ENCODE data around the gene CCDC15.

Gene CCDC15

DNA sequence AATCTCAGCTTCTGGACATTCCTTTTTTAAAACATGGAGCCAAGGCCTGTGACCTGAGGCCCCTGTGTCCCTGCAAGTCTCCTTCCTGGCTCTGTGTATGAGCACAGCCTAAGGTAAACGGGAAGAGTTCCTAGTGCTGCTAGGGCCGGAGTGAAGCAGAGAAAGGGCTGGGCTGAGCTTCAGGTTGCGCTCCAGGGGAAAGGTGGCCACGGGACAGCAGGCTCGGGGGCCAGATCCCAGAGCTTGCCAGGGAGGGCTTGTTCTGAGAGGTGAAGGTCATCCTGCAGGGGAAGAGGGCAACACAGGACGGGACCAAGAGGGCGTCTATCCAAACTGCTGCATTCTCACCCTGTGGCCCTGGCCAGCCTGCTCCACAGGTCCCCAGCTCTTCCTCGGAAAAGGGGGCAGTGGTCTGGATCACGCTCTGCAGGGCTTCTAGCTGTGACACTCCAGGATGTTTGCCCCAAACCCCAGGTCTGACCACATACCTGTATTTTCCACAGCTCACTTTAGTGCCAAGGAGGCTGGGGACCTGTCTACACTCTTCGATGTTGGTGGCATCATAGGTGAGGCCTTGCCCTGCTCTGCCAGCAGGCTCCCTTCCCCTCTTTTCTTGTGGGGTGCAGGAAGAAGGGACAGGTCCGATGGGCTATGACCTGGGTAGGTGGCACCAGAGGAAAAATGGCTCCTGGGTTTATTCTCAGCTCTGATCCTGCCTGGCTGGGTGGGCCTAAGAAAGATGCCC is 129.5 kb downstream of the CCDC15 start:
- 78% methylated on average over 11 of the region's 11 CpGs for WGBS
- Histone ChIP-seq H4K8ac (ENCODE audit: low read length) (peak overlapping the region; percentile 88), H3K23ac (ENCODE audit: low read length in 2 of 2) (no peak overlapping the region), H2BK120ac (ENCODE audit: low read depth, low read length) (peak overlapping the region; percentile 51), H3K9me3 (ENCODE audit: control insufficient read depth, low read length) (no peaks in the 10 kb centered on the region), H3K27me3 (ENCODE audit: control insufficient read depth in 1 of 2, insufficient read depth in 1 of 2, low read length in 2 of 2) (no peaks in the 10 kb centered on the region), H2AK5ac (ENCODE audit: low read length, severe bottlenecking) (no peak overlapping the region), H3K14ac (ENCODE audit: low read length in 2 of 2) (peak overlapping the region in 1 of 2 experiments; percentile 70), H3K4ac (ENCODE audit: low read depth in 1 of 2, low read length in 2 of 2) (peak overlapping the region; percentile 10 to 69), H3K79me1 (replicated peaks; ENCODE audit: low read length, poor library complexity, severe bottlenecking) (no peaks in the 10 kb centered on the region), H3K4me1 (ENCODE audit: control insufficient read depth, insufficient read depth, low read depth, low read length) (peaks cover 22% of the 10 kb centered on the region), H3K9ac (ENCODE audit: low read length) (no peak overlapping the region), H3K27ac (ENCODE audit: low read length, poor library complexity, severe bottlenecking) (peak overlapping the region; percentile 1), H2BK15ac (ENCODE audit: low read depth, poor library complexity, severe bottlenecking) (no peak overlapping the region), H4K91ac (ENCODE audit: low read length) (peak overlapping the region; percentile 83), H3K18ac (ENCODE audit: low read depth in 1 of 2, low read length in 2 of 2) (peak overlapping the region; percentile 87 to 93), H3K4me3 (ENCODE audit: insufficient read depth in 1 of 2, low read depth in 1 of 2, low read length in 2 of 2) (no peak overlapping the region), H2BK5ac (ENCODE audit: low read depth, low read length, poor library complexity, severe bottlenecking) (no peak overlapping the region), H2AFZ (ENCODE audit: low read depth, low read length) (peak overlapping the region; percentile 34), H2BK12ac (ENCODE audit: low read length in 2 of 2) (peak overlapping the region; percentile 47 to 81), H3K4me2 (ENCODE audit: low read length, poor library complexity, severe bottlenecking) (no peak overlapping the region), H3K36me3 (ENCODE audit: control insufficient read depth in 1 of 2, insufficient read depth in 2 of 2, low read depth in 1 of 2, low read length in 2 of 2) (no peaks in the 10 kb centered on the region)
- DNase-seq = no peak

DNA sequence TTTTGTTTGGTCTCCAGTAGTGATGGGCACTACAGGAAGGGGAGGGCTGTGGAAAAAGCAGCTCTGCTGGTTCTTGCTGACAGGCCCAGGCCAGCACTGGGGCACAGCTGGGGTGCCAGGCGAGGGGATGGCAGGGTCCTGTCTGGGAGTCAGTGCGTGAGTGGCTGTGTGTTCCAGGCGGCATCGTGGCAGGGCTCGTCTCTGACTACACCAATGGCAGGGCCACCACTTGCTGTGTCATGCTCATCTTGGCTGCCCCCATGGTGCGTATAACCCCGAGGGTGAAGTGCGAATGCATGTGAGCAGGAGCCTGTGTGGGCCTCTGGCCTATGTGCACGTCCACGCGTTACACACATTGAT is 130.0 kb downstream of the CCDC15 start:
- Histone ChIP-seq H4K91ac (ENCODE audit: low read length) (no peak overlapping the region), H3K36me3 (ENCODE audit: control insufficient read depth in 1 of 2, insufficient read depth in 2 of 2, low read depth in 1 of 2, low read length in 2 of 2) (no peaks in the 10 kb centered on the region), H2BK5ac (ENCODE audit: low read depth, low read length, poor library complexity, severe bottlenecking) (no peak overlapping the region), H3K4me3 (ENCODE audit: insufficient read depth in 1 of 2, low read depth in 1 of 2, low read length in 2 of 2) (no peak overlapping the region), H3K27ac (ENCODE audit: low read length, poor library complexity, severe bottlenecking) (no peak overlapping the region), H3K27me3 (ENCODE audit: control insufficient read depth in 1 of 2, insufficient read depth in 1 of 2, low read length in 2 of 2) (no peaks in the 10 kb centered on the region), H2BK15ac (ENCODE audit: low read depth, poor library complexity, severe bottlenecking) (peak overlapping the region; percentile 85), H2BK120ac (ENCODE audit: low read depth, low read length) (no peak overlapping the region), H4K8ac (ENCODE audit: low read length) (no peak overlapping the region), H3K14ac (ENCODE audit: low read length in 2 of 2) (peak overlapping the region in 1 of 2 experiments; percentile 12), H2AK5ac (ENCODE audit: low read length, severe bottlenecking) (no peak overlapping the region), H2BK12ac (ENCODE audit: low read length in 2 of 2) (peak overlapping the region in 1 of 2 experiments; percentile 81), H3K9me3 (ENCODE audit: control insufficient read depth, low read length) (no peaks in the 10 kb centered on the region), H3K79me1 (replicated peaks; ENCODE audit: low read length, poor library complexity, severe bottlenecking) (no peaks in the 10 kb centered on the region), H3K4me2 (ENCODE audit: low read length, poor library complexity, severe bottlenecking) (no peak overlapping the region), H3K9ac (ENCODE audit: low read length) (no peak overlapping the region), H3K23ac (ENCODE audit: low read length in 2 of 2) (no peak overlapping the region), H3K4me1 (ENCODE audit: control insufficient read depth, insufficient read depth, low read depth, low read length) (peaks cover 19% of the 10 kb centered on the region), H2AFZ (ENCODE audit: low read depth, low read length) (no peak overlapping the region), H3K4ac (ENCODE audit: low read depth in 1 of 2, low read length in 2 of 2) (peak overlapping the region; percentile 40 to 56), H3K18ac (ENCODE audit: low read depth in 1 of 2, low read length in 2 of 2) (peak overlapping the region; percentile 14 to 74)
- 98% methylated on average over 11 of the region's 11 CpGs for WGBS
- no peak for DNase-seq

- Histone ChIP-seq H2BK15ac (ENCODE audit: low read depth, poor library complexity, severe bottlenecking) (no peak overlapping the region), H3K4ac (ENCODE audit: low read depth in 1 of 2, low read length in 2 of 2) (no peak overlapping the region), H3K79me1 (replicated peaks; ENCODE audit: low read length, poor library complexity, severe bottlenecking) (no peaks in the 10 kb centered on the region), H2AFZ (ENCODE audit: low read depth, low read length) (no peak overlapping the region), H2BK120ac (ENCODE audit: low read depth, low read length) (no peak overlapping the region), H4K91ac (ENCODE audit: low read length) (no peak overlapping the region), H3K36me3 (ENCODE audit: control insufficient read depth in 1 of 2, insufficient read depth in 2 of 2, low read depth in 1 of 2, low read length in 2 of 2) (no peaks in the 10 kb centered on the region), H3K4me1 (ENCODE audit: control insufficient read depth, insufficient read depth, low read depth, low read length) (peaks cover 12% of the 10 kb centered on the region), H3K27me3 (ENCODE audit: control insufficient read depth in 1 of 2, insufficient read depth in 1 of 2, low read length in 2 of 2) (no peaks in the 10 kb centered on the region), H2AK5ac (ENCODE audit: low read length, severe bottlenecking) (no peak overlapping the region), H3K23ac (ENCODE audit: low read length in 2 of 2) (no peak overlapping the region), H3K9ac (ENCODE audit: low read length) (no peak overlapping the region), H3K4me2 (ENCODE audit: low read length, poor library complexity, severe bottlenecking) (no peak overlapping the region), H3K9me3 (ENCODE audit: control insufficient read depth, low read length) (no peaks in the 10 kb centered on the region), H4K8ac (ENCODE audit: low read length) (no peak overlapping the region), H3K14ac (ENCODE audit: low read length in 2 of 2) (no peak overlapping the region), H3K27ac (ENCODE audit: low read length, poor library complexity, severe bottlenecking) (no peak overlapping the region), H2BK12ac (ENCODE audit: low read length in 2 of 2) (peak overlapping the region in 1 of 2 experiments; percentile 50), H3K18ac (ENCODE audit: low read depth in 1 of 2, low read length in 2 of 2) (peak overlapping the region in 1 of 2 experiments; percentile 18), H2BK5ac (ENCODE audit: low read depth, low read length, poor library complexity, severe bottlenecking) (no peak overlapping the region), H3K4me3 (ENCODE audit: insufficient read depth in 1 of 2, low read depth in 1 of 2, low read length in 2 of 2) (no peak overlapping the region)
- DNase-seq = no peak
- 87% methylated on average over 7 of the region's 8 CpGs for WGBS
These were observed 130.8 kb downstream of the CCDC15 start for GRCh38 chr11:125084761-125085231.

GRCh38 chr11:125085301-125086081 is 131.5 kb downstream of the CCDC15 start:
- peak overlapping the region in 1 of 2 experiments; percentile 50 for H2BK12ac ChIP-seq (ENCODE audit: low read length in 2 of 2)
- no peak for DNase-seq
- WGBS = 92% methylated on average over 20 of the region's 20 CpGs

More at GRCh38 chr11:125085301-125086081, 131.5 kb downstream of the CCDC15 start:
- H3K9ac ChIP-seq (ENCODE audit: low read length) = no peak overlapping the region
- no peak overlapping the region for H3K27ac ChIP-seq (ENCODE audit: low read length, poor library complexity, severe bottlenecking)
- H3K18ac ChIP-seq (ENCODE audit: low read depth in 1 of 2, low read length in 2 of 2) = peak overlapping the region in 1 of 2 experiments; percentile 1
- no peaks in the 10 kb centered on the region for H3K36me3 ChIP-seq (ENCODE audit: control insufficient read depth in 1 of 2, insufficient read depth in 2 of 2, low read depth in 1 of 2, low read length in 2 of 2)
- no peak overlapping the region for H3K4me3 ChIP-seq (ENCODE audit: insufficient read depth in 1 of 2, low read depth in 1 of 2, low read length in 2 of 2)
- peaks cover 12% of the 10 kb centered on the region for H3K4me1 ChIP-seq (ENCODE audit: control insufficient read depth, insufficient read depth, low read depth, low read length)
- no peak overlapping the region for H3K23ac ChIP-seq (ENCODE audit: low read length in 2 of 2)
- H3K27me3 ChIP-seq (ENCODE audit: control insufficient read depth in 1 of 2, insufficient read depth in 1 of 2, low read length in 2 of 2) = no peaks in the 10 kb centered on the region
- no peak overlapping the region for H3K4ac ChIP-seq (ENCODE audit: low read depth in 1 of 2, low read length in 2 of 2)
- no peak overlapping the region for H2AK5ac ChIP-seq (ENCODE audit: low read length, severe bottlenecking)
- H4K8ac ChIP-seq (ENCODE audit: low read length) = no peak overlapping the region
- H2BK120ac ChIP-seq (ENCODE audit: low read depth, low read length) = no peak overlapping the region
- H3K14ac ChIP-seq (ENCODE audit: low read length in 2 of 2) = peak overlapping the region in 1 of 2 experiments; percentile 13
- H3K9me3 ChIP-seq (ENCODE audit: control insufficient read depth, low read length) = no peaks in the 10 kb centered on the region
- no peak overlapping the region for H2BK5ac ChIP-seq (ENCODE audit: low read depth, low read length, poor library complexity, severe bottlenecking)
- H4K91ac ChIP-seq (ENCODE audit: low read length) = peak overlapping the region; percentile 54
- no peak overlapping the region for H2BK15ac ChIP-seq (ENCODE audit: low read depth, poor library complexity, severe bottlenecking)
- no peaks in the 10 kb centered on the region for H3K79me1 ChIP-seq (replicated peaks; ENCODE audit: low read length, poor library complexity, severe bottlenecking)
- H3K4me2 ChIP-seq (ENCODE audit: low read length, poor library complexity, severe bottlenecking) = no peak overlapping the region
- no peak overlapping the region for H2AFZ ChIP-seq (ENCODE audit: low read depth, low read length)
